ENCODE results near the gene SLCO3A1. TPM values are rescaled to one million over a fixed set of nuclear protein-coding genes. Genes with fewer than 3 reads are reported as not detected.

SLCO3A1 gene
- total RNA-seq, 1 donor from 2014 or later, result 7.7 TPM

- H3K4me1 Mint-ChIP-seq (ENCODE audit: low read depth), result peaks cover 20% of the 10 kb centered on the region
- H3K27me3 Mint-ChIP-seq, result peaks cover 4% of the 10 kb centered on the region
- no peak overlapping the region for H3K27ac Mint-ChIP-seq
- DNase-seq (ENCODE audit: low spot score, unreplicated experiment), result no peak
- TF ChIP-seq CTCF (IDR thresholded peaks at IDR 0.05; ENCODE audit: unreplicated experiment), result no peak
- H3K36me3 Mint-ChIP-seq (ENCODE audit: insufficient read depth), result no peaks in the 10 kb centered on the region
- H3K9me3 Mint-ChIP-seq (ENCODE audit: low read depth), result no peaks in the 10 kb centered on the region
- H3K4me3 Mint-ChIP-seq (ENCODE audit: low read depth), result no peak overlapping the region
Observed at GRCh38 chr15:92155934-92156333, 302.4 kb downstream of the SLCO3A1 start.

DNA sequence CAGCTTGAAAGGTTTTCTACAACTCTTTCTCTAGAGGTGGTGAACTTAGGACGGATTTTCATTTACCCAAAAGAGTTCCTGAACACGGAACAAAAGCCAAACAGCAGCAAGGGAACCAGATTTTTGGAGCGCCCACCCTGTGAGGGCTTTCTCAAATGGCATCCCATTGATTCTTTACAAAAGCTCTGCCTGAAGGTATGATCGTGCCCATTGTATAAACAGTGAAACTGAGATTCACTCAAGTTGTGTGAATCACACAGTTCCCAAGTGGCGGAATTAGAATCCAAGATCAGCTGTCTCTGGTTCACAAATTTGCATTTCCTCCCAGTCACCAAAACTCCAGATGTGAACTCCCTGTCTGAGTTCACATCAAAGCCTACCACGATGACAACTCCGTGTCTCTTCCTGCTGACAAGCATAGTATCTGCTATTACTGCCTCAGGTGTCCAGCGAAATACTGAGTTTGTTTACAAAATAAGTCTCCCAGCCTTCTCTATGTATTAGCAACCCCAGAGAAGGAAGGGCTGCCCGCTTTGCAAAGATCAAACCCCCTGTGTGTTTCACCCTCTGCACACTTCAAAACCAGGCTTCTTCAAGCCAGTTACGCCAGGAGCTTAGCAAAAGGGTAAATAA lies 304.3 kb downstream of the SLCO3A1 start:
- TF ChIP-seq CTCF (IDR thresholded peaks at IDR 0.05; ENCODE audit: unreplicated experiment), result no peak
- Mint-ChIP-seq H3K4me1 (ENCODE audit: low read depth) (peaks cover 20% of the 10 kb centered on the region), H3K36me3 (ENCODE audit: insufficient read depth) (no peaks in the 10 kb centered on the region), H3K27me3 (peaks cover 4% of the 10 kb centered on the region), H3K4me3 (ENCODE audit: low read depth) (no peak overlapping the region), H3K9me3 (ENCODE audit: low read depth) (no peaks in the 10 kb centered on the region), H3K27ac (peak overlapping the region; percentile 21)
- DNase-seq (ENCODE audit: low spot score, unreplicated experiment), result no peak

DNA sequence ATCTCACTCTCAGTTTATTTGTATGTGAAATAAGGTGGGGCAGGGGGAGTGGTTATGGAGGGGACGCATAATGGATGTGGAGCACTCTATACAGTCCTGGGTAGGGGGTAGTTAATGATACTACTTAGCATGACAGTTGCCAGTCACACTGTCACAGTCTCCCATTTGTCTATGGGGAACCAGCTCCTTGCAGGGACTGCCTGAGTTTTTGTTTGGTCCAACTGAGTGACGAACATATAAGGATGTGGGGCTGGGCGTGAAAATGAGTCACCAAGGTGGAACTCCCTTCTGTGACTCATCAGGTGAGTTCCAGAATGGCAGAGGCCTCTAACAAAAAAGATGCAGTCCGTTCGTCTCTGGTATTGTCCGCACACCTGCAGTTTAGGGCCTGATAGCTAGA lies 304.9 kb downstream of the SLCO3A1 start:
- Mint-ChIP-seq H3K9me3 (ENCODE audit: low read depth) (no peaks in the 10 kb centered on the region), H3K36me3 (ENCODE audit: insufficient read depth) (no peaks in the 10 kb centered on the region), H3K27me3 (peaks cover 4% of the 10 kb centered on the region), H3K27ac (peak overlapping the region; percentile 21), H3K4me3 (ENCODE audit: low read depth) (no peak overlapping the region), H3K4me1 (ENCODE audit: low read depth) (peaks cover 20% of the 10 kb centered on the region)
- no peak for DNase-seq (ENCODE audit: low spot score, unreplicated experiment)
- no peak for TF ChIP-seq CTCF (IDR thresholded peaks at IDR 0.05; ENCODE audit: unreplicated experiment)

DNA sequence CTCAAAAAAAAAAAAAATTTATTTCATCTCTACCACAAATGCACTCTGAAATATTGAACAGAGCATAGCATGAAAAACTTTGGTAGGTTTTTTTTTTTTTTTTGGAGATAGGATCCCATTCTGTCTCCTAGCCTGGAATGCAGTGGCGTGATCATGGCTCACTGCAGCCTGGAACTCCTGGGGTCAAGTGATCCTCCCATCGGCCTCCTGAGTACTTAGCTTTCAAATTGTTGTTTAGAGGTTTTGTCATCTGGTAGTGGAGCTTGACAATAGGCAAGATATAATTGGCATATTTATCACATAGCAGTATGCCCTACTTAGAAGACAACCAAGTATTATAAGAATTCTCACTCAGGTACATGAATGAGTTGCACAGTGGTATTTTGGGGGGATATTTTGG lies 306.0 kb downstream of the SLCO3A1 start:
- Mint-ChIP-seq H3K27me3 (peaks cover 3% of the 10 kb centered on the region), H3K27ac (no peak overlapping the region), H3K4me1 (ENCODE audit: low read depth) (peaks cover 27% of the 10 kb centered on the region), H3K36me3 (ENCODE audit: insufficient read depth) (no peaks in the 10 kb centered on the region), H3K4me3 (ENCODE audit: low read depth) (no peak overlapping the region), H3K9me3 (ENCODE audit: low read depth) (no peaks in the 10 kb centered on the region)
- TF ChIP-seq CTCF (IDR thresholded peaks at IDR 0.05; ENCODE audit: unreplicated experiment), result no peak
- DNase-seq (ENCODE audit: low spot score, unreplicated experiment), result no peak

- peak overlapping the region; percentile 38 for H3K27ac Mint-ChIP-seq
- H3K9me3 Mint-ChIP-seq (ENCODE audit: low read depth), result no peaks in the 10 kb centered on the region
- H3K4me3 Mint-ChIP-seq (ENCODE audit: low read depth), result no peak overlapping the region
- no peak for DNase-seq (ENCODE audit: low spot score, unreplicated experiment)
- H3K4me1 Mint-ChIP-seq (ENCODE audit: low read depth), result peaks cover 34% of the 10 kb centered on the region
- no peaks in the 10 kb centered on the region for H3K36me3 Mint-ChIP-seq (ENCODE audit: insufficient read depth)
- no peak for TF ChIP-seq CTCF (IDR thresholded peaks at IDR 0.05; ENCODE audit: unreplicated experiment)
- no peaks in the 10 kb centered on the region for H3K27me3 Mint-ChIP-seq
Observed at GRCh38 chr15:92159906-92160841, 306.7 kb downstream of the SLCO3A1 start.

Data from progenitor cell of endocrine pancreas (in vitro differentiated cells).